ENCODE results near the gene GMPS.
"Not testable (repeated sequence)": the region's sequence is repeated elsewhere in the genome, so short reads cannot be mapped to it uniquely, and the experiment has no call there.

Gene GMPS

GRCh38 chr3:155946178-155946577, 75.7 kb downstream of the GMPS start:
- DNase-seq = no peak

DNA sequence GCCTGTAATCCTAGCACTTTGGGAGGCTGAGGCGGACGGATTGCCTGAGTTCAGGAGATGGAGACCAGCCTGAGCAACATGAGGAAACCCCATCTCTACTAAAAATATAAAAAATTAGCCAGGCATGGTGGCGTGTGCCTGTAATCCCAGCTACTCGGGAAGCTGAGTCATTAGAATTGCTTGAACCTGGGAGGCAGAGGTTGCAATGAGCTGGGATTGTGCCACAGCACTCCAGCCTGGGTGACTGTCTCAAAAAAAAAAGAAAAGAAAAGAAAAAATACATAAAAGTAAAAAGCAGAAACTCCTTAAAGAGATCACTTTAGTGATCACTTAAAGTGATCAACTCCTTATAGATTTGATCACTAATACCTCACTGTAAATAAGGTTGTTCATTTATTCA, 78.0 kb downstream of the GMPS start:
- DNase-seq = no peak

GRCh38 chr3:155949453-155950217, 79.2 kb downstream of the GMPS start:
- DNase-seq = no peak

- DNase-seq = no peak
Observed at GRCh38 chr3:155956508-155957411, 86.3 kb downstream of the GMPS start.

DNA sequence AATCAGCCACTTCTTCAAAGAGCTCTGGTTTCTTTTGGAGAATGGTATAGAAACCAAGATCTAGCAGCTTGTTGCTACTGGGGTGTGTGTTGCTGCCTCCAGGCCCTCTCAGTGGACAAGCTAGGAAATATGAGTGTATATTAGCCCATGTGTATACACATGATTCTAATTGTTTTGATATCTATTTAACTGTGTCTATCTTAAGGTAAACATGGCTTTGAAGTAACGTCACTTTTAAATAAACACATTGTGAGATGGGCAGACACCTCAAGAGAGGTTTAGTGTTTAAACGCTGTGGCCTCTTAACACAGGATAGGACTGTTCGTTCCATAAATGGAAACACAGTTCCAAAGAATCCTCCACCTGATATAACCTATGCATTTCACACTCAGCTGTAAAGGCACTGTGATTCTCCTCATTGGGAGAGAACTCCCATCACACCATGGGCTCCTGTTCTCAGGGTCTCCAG, 87.0 kb downstream of the GMPS start:
- DNase-seq = no peak

- DNase-seq = no peak
Observed at GRCh38 chr3:155958676-155959075, 88.2 kb downstream of the GMPS start.

DNA sequence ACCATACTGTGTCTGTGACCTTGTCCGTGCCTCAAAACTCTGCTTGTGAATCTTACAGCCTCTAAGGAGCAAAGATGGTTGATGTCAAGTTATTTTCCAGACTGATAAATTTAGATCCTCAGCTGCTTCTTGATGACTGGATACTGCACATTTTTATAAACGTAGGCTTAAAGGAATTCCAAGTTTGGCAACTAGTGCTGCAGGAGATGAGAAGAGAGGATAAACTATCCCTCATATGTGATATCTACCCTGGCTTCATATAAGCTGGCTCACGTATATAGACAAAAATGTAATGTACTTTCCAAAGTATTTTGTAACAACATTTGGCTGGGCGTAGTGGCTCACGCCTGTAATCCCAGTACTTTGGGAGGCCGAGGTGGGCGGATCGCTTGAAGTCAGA, 89.6 kb downstream of the GMPS start:
- DNase-seq = no peak

- not testable (repeated sequence) for DNase-seq
Observed at GRCh38 chr3:155961044-155961443, 90.6 kb downstream of the GMPS start.

DNA sequence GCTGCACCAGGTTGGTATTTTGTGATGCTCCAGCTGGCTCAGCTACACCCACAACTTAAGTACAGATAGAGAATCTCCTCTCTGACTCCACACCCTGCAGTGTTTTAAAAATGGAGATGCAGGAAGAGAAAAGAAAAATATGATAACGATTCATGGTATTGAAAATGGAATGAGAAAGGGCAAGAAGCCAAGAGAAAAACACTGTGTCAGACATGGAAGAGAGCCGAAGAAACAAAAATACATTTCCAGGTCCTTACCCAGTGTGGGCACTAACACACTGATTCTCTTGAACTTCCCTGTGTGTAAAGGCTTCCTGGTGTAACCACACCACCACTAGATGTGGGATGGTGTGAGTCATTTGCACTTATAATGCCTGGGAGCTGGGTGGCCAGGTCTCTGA, 93.1 kb downstream of the GMPS start:
- no peak for DNase-seq

DNA sequence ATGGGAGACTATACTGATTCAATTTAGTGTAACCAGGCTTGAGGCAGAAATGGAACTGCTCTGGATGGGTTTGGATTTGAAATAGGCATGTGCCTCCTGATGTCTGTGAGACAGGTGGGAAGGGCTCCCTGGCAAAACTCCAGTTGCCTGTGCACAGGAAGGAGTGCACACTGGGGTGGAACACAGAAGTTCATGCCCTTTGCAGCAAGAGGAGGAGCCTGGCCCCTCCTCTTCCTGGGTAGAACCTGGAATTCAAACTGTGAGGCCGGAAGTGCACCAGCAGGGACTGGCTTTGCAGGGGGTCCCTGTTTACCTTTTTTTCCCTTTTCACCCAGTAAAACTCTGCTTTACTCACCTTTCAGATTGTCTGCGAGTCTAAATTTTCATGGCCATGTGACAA, 99.9 kb downstream of the GMPS start:
- no peak for DNase-seq

DNA sequence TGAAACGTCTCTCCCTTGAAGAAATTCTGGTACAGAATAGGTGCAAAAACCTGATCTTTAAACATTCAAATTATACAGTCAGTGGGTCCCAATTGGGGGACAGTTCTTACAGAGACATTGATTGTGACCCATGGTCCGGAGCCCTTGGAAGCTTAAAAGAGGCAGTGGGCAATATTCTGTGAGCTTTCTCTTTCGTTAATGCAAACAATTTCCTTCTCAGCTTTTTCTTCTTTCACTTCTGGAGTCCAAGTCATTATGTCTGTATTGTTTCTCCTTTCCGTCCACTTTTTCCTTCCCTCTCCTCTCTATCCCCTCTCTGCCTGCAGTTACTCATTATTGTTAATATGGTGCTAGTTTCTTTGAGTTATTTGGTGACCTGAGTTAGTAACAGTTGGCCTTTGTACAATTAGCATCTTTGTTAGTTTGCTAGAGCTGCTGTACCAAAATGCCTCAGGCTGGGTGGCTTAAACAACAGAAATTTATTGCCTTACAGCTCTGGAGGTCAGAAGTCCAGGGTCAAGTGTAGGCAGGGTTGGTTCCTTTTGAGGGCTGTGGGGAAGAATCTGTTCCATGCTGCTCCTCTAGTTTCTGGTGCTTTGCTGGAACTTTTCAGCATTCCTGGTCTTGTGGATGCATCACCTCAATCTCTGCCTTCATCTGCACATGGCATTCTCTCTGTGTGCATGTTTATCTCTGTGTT, 102.6 kb downstream of the GMPS start:
- DNase-seq = no peak

DNA sequence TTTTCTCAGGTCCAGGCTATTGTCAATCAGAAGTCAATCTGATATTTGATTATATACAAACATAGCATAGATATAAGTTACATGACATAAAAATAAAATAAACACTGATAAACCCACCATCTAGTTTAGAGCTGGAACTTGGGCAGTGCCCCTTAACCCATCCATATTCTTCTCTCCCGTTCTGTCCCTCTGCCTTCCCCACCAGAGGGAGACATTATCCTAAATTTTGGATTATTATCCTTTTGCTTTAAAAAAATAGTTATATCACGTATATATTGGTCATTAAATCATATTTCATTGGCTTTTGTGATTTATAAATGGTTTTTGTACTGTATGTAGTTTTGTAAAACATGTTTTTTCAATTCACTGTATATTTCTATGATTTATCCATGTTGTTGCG, 107.9 kb downstream of the GMPS start:
- DNase-seq = no peak

GRCh38 chr3:155979746-155980145, 109.3 kb downstream of the GMPS start:
- DNase-seq = no peak

- DNase-seq = no peak
Observed at GRCh38 chr3:155981669-155982068, 111.2 kb downstream of the GMPS start.

GRCh38 chr3:155983834-155984474, 113.5 kb downstream of the GMPS start:
- DNase-seq = no peak

GRCh38 chr3:155984791-155985417, 114.5 kb downstream of the GMPS start:
- no peak for DNase-seq

DNA sequence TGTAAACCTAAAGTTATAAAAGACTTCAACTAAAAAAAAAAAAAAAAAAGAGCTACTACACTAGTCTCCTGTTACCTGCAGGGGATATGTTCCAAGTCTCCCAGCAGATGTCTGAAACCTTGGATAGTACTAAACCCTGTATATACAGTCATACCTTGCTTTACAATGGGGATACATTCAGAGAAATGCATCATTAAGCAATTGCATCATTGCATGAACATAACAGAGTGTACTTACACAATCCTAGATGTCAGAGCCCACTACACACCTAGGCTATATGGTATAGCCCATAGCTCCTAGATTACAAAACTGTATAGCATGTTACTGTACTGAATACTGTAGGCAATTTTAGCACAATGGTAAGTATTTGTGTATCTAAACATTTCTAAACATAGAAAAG, 119.1 kb downstream of the GMPS start:
- no peak for DNase-seq

DNA sequence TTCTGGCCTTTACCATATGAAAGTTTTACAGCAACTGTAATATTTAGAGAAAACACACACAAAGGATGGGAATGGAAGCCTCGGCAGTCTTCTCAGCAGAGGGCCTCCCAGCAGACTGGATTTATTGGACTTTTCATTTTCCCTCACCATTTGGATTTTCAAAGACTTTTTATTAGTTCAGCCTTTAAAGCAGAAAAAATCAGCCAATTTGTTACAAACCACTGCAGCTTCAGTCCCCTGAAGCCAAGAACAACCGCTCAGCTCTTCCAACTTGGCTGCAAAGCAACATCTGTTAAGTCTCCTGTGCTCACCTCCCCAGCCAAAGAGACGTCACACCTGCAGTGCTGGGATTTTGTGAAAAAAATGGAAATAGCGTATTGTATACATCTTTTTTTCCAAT, 120.8 kb downstream of the GMPS start:
- DNase-seq = no peak

GRCh38 chr3:155991847-155992246, 121.4 kb downstream of the GMPS start:
- DNase-seq = no peak
